Cerebellar cortex (tissue), 1 donor: Measurements from ENCODE around the gene RAPGEF4.

Experiments used
- DNase-seq: peaks from one replicate; pipeline ENCODE4 v3.0.0-alpha.2; 2015; ENCODE audit warnings: low spot score

The RAPGEF4 gene

GRCh38 chr2:172937884-172938712 lies 202.5 kb downstream of the RAPGEF4 start:
- DNase-seq = no peak

- DNase-seq = no peak
Observed at GRCh38 chr2:172938713-172939375, 203.2 kb downstream of the RAPGEF4 start.

- DNase-seq = no peak
Observed at GRCh38 chr2:172943539-172943938, 207.9 kb downstream of the RAPGEF4 start.

GRCh38 chr2:172944022-172944793 lies 208.6 kb downstream of the RAPGEF4 start:
- peak; percentile 72 for DNase-seq

- no peak for DNase-seq
Observed at GRCh38 chr2:172944794-172945509, 209.3 kb downstream of the RAPGEF4 start.

- DNase-seq = no peak
Observed at GRCh38 chr2:172945510-172945850, 209.8 kb downstream of the RAPGEF4 start.

GRCh38 chr2:172947461-172948153 lies 212.0 kb downstream of the RAPGEF4 start:
- DNase-seq = no peak

- DNase-seq = no peak
Observed at GRCh38 chr2:172949522-172949921, 213.9 kb downstream of the RAPGEF4 start.

GRCh38 chr2:172950565-172950964 lies 214.9 kb downstream of the RAPGEF4 start:
- no peak for DNase-seq

- DNase-seq = no peak
Observed at GRCh38 chr2:172951554-172951953, 215.9 kb downstream of the RAPGEF4 start.

GRCh38 chr2:172953411-172953810 lies 217.8 kb downstream of the RAPGEF4 start:
- DNase-seq = no peak

GRCh38 chr2:172953970-172954852 lies 218.6 kb downstream of the RAPGEF4 start:
- no peak for DNase-seq

GRCh38 chr2:172955587-172955986 lies 219.9 kb downstream of the RAPGEF4 start:
- DNase-seq = no peak

- no peak for DNase-seq
Observed at GRCh38 chr2:172957734-172958133, 222.1 kb downstream of the RAPGEF4 start.

GRCh38 chr2:172962082-172962481 lies 226.4 kb downstream of the RAPGEF4 start:
- no peak for DNase-seq

GRCh38 chr2:172962824-172963223 lies 227.2 kb downstream of the RAPGEF4 start:
- no peak for DNase-seq

- DNase-seq = no peak
Observed at GRCh38 chr2:172964511-172965139, 229.0 kb downstream of the RAPGEF4 start.

- no peak for DNase-seq
Observed at GRCh38 chr2:172965433-172966212, 230.0 kb downstream of the RAPGEF4 start.
